HL-60 (cell line): ENCODE measurements around the gene PRSS56.

Experiments
- GABPA ChIP-seq: IDR thresholded peaks from 2 replicates; pipeline ENCODE4 v1.6.1; 2012; ENCODE audit warnings: low read depth
- POLR2AphosphoS5 ChIP-seq: IDR thresholded peaks from 2 replicates; pipeline ENCODE4 v1.6.1; 2012; ENCODE audit warnings: low read depth
- REST ChIP-seq: IDR thresholded peaks from 2 replicates; pipeline ENCODE4 v1.6.1; 2012; ENCODE audit warnings: low read depth; ENCODE audit not compliant: insufficient replicate concordance
- SPI1 ChIP-seq: IDR thresholded peaks from 2 replicates; pipeline ENCODE4 v1.6.1; 2012; ENCODE audit warnings: low read depth, mild to moderate bottlenecking, borderline replicate concordance
- TF ChIP-seq, protein P1 (sequence below): IDR thresholded peaks from one replicate; pipeline ENCODE4 v1.5.1; 2011; ENCODE audit warnings: low read length, control low read depth, inconsistent platforms; ENCODE audit not compliant: insufficient read depth

DNA sequence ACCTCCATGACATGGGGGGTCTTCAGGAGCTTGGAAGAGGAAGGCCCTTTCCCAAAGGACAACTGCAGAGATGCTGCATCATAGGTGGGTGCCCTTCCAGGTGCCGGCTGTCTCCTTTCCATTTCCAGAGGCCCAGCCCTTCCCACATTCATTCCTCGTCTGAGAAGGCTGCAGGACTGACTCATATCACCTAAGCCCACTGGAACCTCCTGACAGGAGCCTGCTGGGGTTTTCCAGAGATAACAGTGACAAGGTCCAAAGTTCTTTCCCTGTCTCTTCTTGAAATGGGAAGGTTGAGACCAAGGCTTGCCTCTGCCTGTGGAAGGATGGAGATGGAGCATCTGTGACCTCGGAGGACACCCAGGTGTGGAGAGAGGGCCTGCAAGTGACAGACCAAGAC lies 3.6 kb upstream of the PRSS56 start:
- TF ChIP-seq, protein P1, sequence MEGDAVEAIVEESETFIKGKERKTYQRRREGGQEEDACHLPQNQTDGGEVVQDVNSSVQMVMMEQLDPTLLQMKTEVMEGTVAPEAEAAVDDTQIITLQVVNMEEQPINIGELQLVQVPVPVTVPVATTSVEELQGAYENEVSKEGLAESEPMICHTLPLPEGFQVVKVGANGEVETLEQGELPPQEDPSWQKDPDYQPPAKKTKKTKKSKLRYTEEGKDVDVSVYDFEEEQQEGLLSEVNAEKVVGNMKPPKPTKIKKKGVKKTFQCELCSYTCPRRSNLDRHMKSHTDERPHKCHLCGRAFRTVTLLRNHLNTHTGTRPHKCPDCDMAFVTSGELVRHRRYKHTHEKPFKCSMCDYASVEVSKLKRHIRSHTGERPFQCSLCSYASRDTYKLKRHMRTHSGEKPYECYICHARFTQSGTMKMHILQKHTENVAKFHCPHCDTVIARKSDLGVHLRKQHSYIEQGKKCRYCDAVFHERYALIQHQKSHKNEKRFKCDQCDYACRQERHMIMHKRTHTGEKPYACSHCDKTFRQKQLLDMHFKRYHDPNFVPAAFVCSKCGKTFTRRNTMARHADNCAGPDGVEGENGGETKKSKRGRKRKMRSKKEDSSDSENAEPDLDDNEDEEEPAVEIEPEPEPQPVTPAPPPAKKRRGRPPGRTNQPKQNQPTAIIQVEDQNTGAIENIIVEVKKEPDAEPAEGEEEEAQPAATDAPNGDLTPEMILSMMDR = no peak
- TF ChIP-seq REST = no peak
- no peak for TF ChIP-seq POLR2AphosphoS5
- no peak for TF ChIP-seq SPI1
- TF ChIP-seq GABPA = no peak
